ENCODE data around the gene ABHD17C.

Gene ABHD17C

DNA sequence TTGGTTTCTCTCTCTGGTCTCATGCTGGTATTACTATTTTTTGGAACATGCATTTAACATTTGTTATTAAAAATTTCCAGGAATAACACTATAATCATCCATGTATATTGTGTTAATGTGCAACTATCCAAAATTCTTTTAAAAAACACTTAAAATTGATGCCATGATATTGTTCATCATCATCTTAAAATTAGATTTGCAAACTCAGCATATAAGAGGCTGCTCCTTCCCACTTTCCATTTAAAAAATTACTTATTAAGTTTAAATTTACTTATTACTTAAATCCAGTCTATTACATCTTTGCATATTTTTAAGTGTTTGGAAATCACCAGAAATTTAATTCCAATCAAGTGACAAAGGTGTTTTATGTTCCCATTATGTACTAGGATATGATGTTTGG lies 5.8 kb upstream of the ABHD17C start:
- in situ Hi-C loops (cut with HindIII; ENCODE audit: low sequenced_read_pairs), result no loop called here

DNA sequence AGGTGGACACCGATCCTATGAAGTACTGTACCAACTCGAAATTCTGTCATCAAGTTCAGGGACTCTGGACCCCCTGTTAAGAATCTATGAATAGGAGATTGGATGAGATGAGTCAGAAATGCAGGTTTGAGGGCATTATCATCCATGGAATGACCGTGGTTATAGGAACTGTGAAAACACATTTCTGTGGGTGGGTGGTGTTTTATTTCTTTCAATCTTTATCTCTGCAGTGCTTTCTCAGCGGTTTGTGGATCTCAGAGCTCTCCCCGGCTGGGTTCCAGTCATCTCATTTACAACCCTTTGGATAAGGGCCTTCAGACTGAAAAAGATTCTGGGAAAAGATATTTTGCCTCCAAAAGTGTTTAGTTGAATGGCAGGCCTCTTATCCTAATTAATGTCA lies 5.4 kb upstream of the ABHD17C start:
- in situ Hi-C loops (cut with HindIII; ENCODE audit: low sequenced_read_pairs), result no loop called here

DNA sequence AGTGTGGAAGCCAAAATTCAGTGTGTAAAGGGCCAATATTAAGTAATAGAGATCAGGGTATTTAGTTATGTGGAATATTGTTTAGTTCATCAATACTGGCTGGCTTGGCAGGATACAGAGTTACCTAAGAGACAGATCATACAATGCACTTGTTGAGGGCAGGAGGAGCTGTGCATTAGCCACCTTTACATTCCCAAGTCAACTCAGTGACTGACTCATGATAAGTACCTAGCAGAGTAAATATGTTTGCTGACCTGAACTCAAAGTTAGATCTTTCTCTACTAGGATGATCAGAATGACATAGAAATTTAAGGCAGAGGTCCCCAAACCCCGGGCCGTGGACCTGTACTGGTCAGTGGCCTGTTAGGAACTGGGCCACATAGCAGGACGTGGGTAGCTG lies 3.5 kb upstream of the ABHD17C start:
- in situ Hi-C loops (cut with HindIII; ENCODE audit: low sequenced_read_pairs), result no loop called here

DNA sequence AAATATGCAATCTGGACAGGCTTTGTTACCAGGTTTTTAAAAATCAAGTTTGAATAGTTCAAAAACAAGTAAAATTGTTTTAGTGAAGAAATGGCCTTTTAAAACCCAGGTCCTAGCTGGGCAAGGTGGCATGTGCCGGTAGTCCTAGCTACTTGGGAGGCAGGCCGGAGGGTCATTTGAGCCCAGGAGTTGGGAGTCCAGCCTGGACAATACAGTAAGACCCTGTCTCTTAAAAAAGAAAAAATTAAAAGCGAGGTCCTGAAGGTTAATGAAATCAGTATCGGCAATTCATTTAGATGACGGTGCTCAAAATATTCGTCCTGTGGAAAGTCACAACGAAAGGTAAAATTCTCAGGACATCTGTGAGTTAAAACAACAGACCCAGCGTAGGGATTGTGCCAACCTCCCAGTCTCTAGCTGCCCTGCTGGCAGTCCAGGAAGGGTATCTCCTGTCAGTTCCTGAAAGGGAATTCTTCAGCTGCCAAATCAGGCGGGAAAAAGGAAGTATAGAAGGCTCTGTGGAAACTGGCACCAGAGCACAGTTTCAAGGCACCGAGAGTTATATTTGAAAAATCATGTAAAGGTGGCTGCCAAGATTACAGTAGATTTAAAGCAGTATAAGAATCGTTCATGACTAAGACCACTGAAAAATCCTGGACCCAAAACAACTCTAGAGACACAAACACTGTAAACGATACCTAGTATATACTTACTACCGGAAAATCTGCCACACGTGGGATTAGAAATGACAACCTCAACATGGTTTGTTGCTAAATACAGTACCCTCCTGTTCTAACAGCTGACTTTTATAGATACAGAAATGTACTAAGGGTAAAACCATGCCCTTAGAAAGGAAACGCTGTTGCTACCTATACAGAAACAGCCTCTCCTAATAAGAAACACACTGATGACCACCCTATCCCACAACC lies 1.2 kb upstream of the ABHD17C start:
- in situ Hi-C loops (cut with HindIII; ENCODE audit: low sequenced_read_pairs), result no loop called here

DNA sequence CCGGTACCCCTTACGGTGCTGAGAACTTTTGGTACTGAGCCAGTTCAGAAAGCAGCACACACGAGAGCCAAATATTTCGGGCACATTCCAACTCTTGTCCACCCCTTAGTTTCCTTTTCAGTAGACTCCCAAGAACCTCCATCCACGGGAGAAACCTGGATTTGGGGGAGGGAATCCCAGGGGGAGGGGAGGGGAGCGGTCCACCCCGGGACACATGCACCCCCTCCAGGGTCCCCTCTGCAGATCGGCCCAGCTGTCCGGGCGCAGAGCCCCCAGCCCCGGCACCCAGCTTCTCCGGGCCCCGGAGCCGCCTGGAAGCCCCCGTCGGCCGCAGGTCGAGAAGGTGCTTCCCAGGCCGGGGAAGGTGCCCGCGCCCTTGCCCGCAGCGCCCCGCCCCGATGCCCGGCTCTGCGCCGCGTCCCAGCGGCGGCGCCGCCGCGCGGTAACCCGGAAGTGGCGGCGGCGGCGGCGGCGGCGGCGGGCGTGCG lies 455 bp upstream of the ABHD17C start:
- in situ Hi-C loops (cut with HindIII; ENCODE audit: low sequenced_read_pairs), result no loop called here

DNA sequence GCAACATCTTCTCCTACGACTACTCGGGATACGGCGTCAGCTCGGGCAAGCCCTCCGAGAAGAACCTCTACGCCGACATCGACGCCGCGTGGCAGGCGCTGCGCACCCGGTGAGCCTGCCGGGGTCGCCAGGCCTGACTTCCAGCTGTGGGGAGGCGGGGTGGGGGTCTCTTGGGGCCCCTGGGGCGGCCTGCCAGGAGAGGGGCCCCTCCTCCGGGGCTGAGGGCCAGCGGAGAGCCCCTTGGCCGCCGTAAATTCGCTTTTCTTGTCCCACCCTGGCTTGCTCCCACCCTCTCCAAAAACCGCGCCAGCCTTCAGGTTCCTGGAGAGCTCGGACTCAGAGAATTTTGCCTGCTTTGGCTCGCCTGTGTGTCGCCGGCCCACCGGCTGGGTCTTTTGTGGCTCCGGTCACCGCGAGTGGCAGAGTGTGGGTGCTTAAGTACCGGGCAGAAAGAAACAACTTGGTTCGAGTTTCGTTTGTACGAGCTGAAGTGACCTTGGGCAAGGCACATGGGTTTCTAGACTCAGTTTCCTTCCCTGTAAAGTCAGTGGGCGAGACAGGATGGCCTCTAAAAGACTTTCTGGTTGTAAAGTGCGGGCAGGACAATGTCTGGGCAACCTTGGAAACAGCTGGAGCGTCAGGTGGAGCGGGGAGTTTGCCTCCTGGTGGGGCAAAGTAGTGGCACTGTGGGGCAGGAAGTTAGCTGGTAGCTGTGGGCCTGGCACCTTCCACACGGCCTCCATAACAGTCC lies 976 bp downstream of the ABHD17C start:
- in situ Hi-C loops (cut with HindIII; ENCODE audit: low sequenced_read_pairs), result no loop called here

DNA sequence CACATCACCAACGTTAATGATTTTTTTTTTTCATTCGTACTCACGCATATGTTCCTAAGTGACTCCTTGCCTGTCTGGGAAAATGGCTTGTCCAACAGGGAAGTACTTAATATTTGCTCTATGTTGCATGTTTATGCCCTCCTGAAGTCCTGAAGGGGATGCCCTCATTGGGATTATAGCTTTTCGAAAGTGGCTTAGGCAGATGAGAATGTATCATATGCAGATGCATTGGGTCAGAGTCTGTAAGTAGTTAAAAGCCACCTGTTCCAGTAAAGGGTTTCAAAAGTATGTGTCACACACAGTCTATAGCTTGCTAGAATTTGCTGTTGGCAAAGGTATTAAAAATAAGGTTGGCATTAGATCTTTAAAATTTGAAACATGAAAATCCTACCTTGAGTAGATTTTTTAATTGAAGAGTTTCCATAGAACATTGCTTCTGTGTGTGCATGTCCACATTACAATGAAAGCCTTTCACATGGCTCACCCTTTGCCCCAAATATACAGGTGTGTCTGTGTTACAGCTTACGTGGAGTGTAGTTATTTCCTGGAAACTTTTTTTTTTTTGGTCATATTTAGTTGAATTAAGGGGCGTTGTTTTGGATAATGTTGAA lies 2.1 kb downstream of the ABHD17C start:
- in situ Hi-C loops (cut with HindIII; ENCODE audit: low sequenced_read_pairs), result no loop called here

DNA sequence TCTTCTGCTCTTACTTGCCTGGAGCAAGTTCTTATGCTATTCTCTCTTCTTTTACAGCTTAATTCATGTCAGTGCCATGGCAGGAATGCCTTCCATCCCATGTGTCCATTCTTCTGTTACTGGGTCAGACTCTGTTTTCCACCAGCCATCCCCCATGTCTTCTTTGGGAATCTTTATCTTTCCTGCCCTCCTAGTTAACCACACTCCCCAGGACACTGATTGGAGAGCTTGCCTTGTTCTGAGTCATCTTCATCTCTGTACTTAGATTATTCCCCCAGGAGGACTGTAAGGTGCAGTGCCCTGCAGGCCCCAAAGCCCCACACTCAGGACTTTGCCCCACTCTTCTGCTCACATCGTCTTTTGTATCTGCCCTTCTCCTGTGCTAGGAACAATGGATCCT lies 3.6 kb downstream of the ABHD17C start:
- in situ Hi-C loops (cut with HindIII; ENCODE audit: low sequenced_read_pairs), result no loop called here

DNA sequence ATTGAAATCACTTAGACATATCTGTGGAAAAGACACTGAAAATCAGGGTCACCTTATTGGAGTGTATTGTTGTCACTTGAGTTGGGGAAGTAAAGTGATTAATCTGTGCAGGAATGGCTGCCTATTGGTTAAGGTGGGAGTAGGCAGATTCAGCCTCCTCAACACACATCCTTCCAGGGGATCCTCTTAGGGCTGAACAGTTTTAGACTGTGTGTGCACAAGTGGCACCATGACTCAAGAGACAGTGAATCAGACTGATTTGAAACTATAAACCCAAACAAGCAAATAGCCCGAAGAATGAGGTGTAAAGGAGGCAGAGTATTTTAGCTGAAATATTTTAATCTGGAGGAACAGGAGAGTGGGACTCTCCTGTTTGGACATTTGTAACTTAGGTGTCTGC lies 4.9 kb downstream of the ABHD17C start:
- in situ Hi-C loops (cut with HindIII; ENCODE audit: low sequenced_read_pairs), result no loop called here

DNA sequence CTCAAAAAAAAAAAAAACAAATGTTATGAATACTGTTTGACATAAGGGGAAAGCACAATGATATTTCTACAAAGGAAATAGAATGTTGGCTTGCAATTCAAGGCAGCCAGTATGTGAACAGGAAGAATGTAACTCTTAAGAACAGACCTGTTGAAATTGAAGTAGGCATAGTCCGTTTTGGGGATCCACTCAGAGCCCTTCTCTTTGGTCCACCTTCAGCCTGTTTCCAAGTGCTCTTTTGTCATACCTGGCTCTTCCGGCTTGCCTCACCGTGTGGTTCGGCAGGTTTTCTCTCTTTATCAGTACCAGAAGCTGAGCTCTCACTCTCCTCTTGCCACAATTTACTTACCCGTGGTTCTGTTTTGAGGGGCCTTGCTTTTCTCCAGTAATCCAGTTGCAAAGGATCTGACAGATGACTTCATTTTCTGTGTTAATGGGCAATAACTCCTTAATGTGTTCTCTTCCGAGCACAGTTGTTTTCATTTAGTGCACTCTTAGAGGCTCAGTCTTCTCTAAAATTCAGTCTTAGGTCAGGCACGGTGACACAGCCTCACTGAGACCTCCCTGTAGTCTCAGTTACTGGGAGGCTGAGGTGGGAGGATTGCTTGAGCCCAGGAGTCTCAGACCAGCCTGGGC lies 6.7 kb downstream of the ABHD17C start:
- in situ Hi-C loops (cut with HindIII; ENCODE audit: low sequenced_read_pairs), result no loop called here

DNA sequence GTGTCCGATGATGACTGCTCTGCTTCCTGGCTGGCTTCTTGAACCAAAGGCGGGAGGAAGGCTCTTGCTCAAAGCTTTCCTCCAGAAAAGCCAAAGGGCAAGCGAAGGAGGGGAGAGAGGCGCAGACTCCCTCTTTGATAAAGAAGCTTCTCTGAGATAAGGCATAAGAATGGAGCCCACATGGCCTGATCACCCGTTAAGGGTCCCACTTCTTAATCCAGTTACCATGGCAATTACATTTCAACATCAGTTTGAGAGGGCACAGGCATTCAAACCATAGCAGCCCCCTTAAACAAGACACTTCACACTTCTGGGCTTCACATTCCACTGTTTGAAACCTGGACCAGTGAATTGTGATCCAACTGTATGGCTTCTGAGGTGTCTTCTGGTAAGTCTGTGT lies 8.0 kb downstream of the ABHD17C start:
- in situ Hi-C loops (cut with HindIII; ENCODE audit: low sequenced_read_pairs), result no loop called here

DNA sequence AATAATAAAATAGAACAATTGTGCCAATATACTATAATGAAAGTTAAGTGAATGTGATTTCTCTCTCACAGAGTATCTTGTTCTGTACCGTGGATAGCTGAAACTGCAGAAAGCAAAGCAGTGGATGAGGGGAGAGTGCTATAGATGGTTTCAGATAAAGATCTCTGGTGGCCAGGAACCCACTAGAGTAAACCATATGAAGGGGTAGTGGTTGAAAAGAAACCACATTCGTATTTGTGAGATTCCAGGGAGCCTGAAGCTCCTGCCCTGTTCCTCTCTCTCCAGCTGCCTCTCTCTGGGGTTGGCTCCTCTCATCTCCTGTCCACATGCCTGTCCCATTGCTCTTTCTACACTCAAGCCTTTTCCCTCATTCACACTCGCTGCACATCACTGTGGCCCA lies 8.9 kb downstream of the ABHD17C start:
- in situ Hi-C loops (cut with HindIII; ENCODE audit: low sequenced_read_pairs), result no loop called here

DNA sequence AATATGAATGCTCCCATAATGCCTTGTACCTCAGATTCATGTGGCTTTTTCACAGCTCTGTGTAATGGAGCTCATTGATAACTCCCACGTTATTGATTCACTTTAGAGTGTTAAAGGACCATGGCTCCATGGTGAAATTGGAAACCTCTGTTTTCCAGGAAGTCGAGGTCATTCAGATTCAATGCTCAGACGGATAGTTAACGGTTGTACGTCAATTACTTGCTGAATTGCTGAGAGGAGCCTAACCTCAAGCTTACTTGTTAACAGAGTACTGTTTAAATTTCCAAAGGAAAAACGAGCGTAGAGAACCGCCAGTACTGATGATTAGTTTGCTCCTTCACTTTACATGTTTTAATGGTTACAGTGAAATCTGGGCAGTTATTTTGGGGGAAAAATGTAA lies 11.1 kb downstream of the ABHD17C start:
- in situ Hi-C loops (cut with HindIII; ENCODE audit: low sequenced_read_pairs), result no loop called here

DNA sequence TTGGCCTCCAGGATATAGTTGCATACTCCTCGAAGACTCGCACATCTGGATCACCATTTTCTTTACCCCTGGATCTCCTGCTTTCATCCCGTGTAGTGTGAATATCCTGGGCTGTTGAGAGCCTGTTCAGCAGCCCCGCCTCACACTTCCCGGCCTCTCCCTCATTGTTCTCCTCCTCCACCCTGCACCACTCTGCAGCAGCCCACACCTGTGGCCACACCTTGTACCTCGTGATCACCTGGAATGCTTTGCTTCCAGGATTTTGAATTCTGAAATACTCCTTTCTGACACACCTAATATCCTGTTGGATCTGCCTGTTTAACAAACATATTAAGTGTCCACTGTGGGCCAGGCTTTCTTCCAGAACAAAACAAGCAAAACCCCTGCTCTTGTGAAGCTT lies 14.4 kb downstream of the ABHD17C start:
- in situ Hi-C loops (cut with HindIII; ENCODE audit: low sequenced_read_pairs), result no loop called here

DNA sequence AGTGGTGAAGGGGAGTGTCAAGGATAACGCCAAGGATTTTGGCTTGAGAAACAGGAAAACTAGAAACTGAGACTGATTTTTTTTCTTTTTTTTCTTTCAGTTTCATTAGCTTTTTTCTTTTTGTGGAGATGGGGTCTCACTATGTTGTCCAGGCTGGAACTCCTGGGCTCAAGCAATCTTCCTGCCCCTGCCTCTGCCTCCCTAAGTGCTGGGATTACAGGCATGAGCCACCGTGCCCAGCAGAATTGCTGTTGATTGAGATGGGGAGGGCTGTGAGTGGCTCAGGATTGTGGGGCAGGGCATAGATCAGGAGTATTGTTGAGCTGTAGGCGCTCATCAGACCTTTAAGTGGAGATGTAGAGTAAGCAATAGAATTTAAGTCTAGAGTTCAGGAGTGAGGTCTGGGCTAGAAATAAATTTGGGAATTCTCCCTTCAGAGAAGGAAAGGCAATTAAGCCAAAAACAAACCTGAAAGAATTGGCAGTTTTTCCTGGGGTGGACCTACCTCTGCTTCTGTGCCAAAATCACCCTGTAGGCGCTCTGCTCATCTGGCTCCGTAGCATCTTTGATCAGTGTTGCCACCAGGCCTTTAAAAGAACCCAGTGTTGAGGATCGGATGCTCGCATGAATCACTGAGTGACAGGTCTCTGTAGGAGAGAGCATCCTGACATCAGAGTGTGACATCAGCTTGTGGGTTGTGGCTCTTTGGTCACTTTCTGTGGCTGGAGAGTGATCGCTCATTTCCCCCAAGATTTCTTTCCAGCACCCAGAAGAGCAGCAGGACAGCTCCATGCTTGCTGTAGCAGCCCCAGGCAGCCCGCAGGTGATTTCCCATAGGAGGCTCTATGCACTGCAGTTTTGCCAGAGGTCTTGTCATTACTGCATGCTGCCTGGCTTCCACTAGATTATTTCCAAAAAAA lies 15.8 kb downstream of the ABHD17C start:
- in situ Hi-C loops (cut with HindIII; ENCODE audit: low sequenced_read_pairs), result no loop called here

DNA sequence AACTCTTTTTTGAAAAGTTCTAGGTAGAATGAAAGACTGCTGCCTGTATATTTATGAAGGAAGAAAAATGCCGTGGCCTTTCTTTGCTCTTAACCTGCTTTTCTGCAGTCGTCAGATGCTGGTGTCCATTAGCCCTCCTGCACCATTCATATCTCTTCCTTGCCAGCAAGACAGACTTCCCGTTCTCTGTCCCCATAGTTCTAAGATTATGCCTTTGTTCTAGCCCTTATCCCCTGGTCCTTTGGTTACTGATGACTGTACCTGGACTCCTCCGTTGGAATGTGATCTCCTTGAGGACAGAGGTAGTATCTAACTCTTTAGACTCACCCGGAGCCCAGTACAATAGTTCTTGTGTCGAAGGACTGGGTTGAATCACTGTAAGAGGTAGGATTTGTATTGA lies 16.8 kb downstream of the ABHD17C start:
- in situ Hi-C loops (cut with HindIII; ENCODE audit: low sequenced_read_pairs), result no loop called here

DNA sequence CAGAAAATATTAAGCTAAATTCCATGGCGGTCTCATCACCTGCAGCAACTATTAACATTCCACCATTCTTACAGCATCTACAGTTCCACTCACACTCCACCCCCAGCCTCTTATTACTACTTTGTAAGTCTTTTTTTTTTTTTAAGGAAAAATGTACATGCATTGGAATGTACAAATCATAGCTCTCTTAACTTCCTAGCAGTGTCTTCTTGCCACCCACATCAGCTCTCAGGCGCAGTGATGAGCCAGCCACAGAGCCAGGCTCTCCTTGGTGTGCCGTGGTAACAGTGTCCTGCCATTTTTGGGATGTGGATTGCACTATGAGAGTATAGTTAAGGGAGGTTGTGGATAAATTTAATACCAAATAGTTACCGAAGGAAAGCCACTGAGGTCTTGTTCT lies 17.8 kb downstream of the ABHD17C start:
- in situ Hi-C loops (cut with HindIII; ENCODE audit: low sequenced_read_pairs), result no loop called here

DNA sequence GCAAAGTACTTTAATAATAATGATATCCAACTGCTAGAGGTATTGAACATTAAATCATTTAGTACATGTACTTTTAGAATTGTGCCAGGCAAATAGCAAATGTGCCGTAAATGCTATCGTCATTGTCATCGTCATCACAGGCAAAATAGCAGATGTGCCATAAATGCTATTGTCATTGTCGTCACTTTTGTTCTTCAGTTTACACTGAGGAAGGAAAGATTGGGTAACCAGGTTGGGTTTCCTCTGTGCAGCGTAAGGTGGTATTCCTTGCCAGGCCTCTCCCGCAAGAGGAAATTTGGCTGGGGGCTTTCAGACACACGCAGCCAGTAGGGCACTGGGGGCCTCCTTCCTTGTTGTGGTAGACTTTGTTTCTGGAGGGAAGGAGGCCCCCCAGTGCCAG lies 26.4 kb downstream of the ABHD17C start:
- in situ Hi-C loops (cut with HindIII; ENCODE audit: low sequenced_read_pairs), result no loop called here

DNA sequence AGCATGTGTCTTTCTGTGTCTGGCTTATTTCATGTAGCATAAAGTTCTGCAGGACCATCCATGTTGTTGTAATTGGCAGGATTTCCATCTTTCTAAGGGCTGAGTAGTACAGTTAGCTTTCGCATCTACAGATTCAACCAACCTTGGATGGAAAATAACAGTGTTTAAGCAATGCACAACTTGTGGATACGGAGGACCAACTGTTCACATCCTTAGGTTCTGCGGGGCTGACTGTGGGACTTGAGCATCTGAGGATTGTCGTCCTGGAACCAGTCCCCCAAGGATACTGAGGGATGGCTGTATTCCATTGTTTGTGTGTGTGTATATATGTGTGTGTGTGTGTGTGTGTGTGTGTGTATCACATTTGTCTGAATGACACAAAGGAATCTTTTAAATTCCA lies 27.7 kb downstream of the ABHD17C start:
- in situ Hi-C loops (cut with HindIII; ENCODE audit: low sequenced_read_pairs), result no loop called here

DNA sequence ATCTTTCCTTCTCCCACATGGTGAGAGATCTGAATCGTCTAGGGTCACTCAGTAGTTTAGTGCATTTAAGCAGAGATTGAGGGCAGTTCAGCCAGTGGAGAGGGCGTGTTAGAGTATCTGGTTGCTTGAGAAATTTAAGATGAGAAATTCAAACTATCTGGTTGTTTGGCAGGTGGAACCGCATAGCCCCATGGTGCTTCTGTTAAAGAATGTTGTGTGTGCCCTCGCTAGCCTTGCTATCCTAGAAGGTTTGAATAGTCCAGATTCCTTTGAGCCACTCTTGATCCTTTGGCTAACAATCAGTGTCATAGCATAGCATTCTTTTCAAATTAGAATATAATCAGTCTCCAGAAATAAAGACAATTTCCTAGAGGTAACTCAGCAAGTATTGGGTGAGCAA lies 32.1 kb downstream of the ABHD17C start:
- in situ Hi-C loops (cut with HindIII; ENCODE audit: low sequenced_read_pairs), result no loop called here
